GM23338 (cell line): ENCODE measurements around the gene MICAL3. TPM values are rescaled to one million over a fixed set of nuclear protein-coding genes. Genes with fewer than 3 reads are reported as not detected.

Source experiments
- ATAC-seq: fragments of 200-7000 bp; cut with Tn5 transposase; 3 replicates; pipeline ENCODE4 v1.9.1; 2020
- DNase-seq: peaks from one replicate; pipeline ENCODE4 v3.0.0-alpha.2; 2015; ENCODE audit warnings: low spot score
- H2AFZ ChIP-seq: fragments of 200-600 bp; sonication (generic); 2 replicates; pipeline ENCODE4 v1.8.0; 2016; ENCODE audit warnings: antibody characterized with exemption, mild to moderate bottlenecking, moderate library complexity
- H3F3A ChIP-seq: fragments of 200-600 bp; sonication (generic); replicated peaks from 2 replicates; pipeline ENCODE4 v1.8.0; 2017; ENCODE audit warnings: antibody characterized with exemption, mixed run types, low read depth
- H3K27ac ChIP-seq: fragments of 200-600 bp; sonication (generic); 2 replicates; pipeline ENCODE4 v1.6.1; 2016; ENCODE audit warnings: low read depth
- H3K27me3 ChIP-seq: fragments of 200-600 bp; sonication (generic); 2 replicates; pipeline ENCODE4 v1.8.0; 2016; ENCODE audit warnings: mild to moderate bottlenecking, mixed run types, moderate library complexity; ENCODE audit not compliant: insufficient read depth
- H3K36me3 ChIP-seq: fragments of 200-600 bp; sonication (generic); 2 replicates; pipeline ENCODE4 v1.8.0; 2016; ENCODE audit warnings: mild to moderate bottlenecking; ENCODE audit not compliant: insufficient read depth
- H3K4me1 ChIP-seq: fragments of 200-600 bp; sonication (generic); 2 replicates; pipeline ENCODE4 v1.8.0; 2016; ENCODE audit warnings: mild to moderate bottlenecking, moderate library complexity; ENCODE audit not compliant: insufficient read depth
- H3K4me2 ChIP-seq: fragments of 200-600 bp; sonication (generic); 2 replicates; pipeline ENCODE4 v1.7.1; 2017; ENCODE audit warnings: mixed run types
- H3K4me3 ChIP-seq: fragments of 200-600 bp; sonication (generic); 2 replicates; pipeline ENCODE4 v1.6.1; 2016; ENCODE audit warnings: mixed run types
- H3K79me2 ChIP-seq: fragments of 200-600 bp; sonication (generic); replicated peaks from 2 replicates; pipeline ENCODE4 v1.8.0; 2017; ENCODE audit warnings: mild to moderate bottlenecking; ENCODE audit not compliant: insufficient read depth
- H3K9me2 ChIP-seq: fragments of 200-600 bp; sonication (generic); 2 replicates; pipeline ENCODE4 v1.8.0; 2017; ENCODE audit not compliant: insufficient read depth
- H4K20me1 ChIP-seq: fragments of 200-600 bp; sonication (generic); replicated peaks from 2 replicates; pipeline ENCODE4 v1.8.0; 2017; ENCODE audit warnings: mild to moderate bottlenecking; ENCODE audit not compliant: insufficient read depth
- H3K27ac Mint-ChIP-seq: 2 replicates; pipeline ENCODE4 v1.8.0; 2020; ENCODE audit warnings: inconsistent platforms, mild to moderate bottlenecking, moderate library complexity, mixed read lengths
- H3K27me3 Mint-ChIP-seq: 3 replicates; pipeline ENCODE4 v1.8.0; 2022; ENCODE audit warnings: low read depth, mild to moderate bottlenecking, moderate library complexity, mixed read lengths, inconsistent platforms; ENCODE audit not compliant: insufficient read depth, poor library complexity
- H3K36me3 Mint-ChIP-seq: 3 replicates; pipeline ENCODE4 v1.8.0; 2021; ENCODE audit warnings: low read depth, mild to moderate bottlenecking, inconsistent platforms, moderate library complexity, mixed read lengths
- H3K4me1 Mint-ChIP-seq: 3 replicates; pipeline ENCODE4 v1.8.0; 2020; ENCODE audit warnings: mild to moderate bottlenecking, inconsistent platforms, mixed read lengths
- H3K4me3 Mint-ChIP-seq: 3 replicates; pipeline ENCODE4 v1.8.0; 2021; ENCODE audit warnings: moderate library complexity, mild to moderate bottlenecking, inconsistent platforms, mixed read lengths
- H3K9me3 Mint-ChIP-seq: 3 replicates; pipeline ENCODE4 v1.8.0; 2020; ENCODE audit warnings: moderate library complexity, mild to moderate bottlenecking, inconsistent platforms, mixed read lengths
- CTCF ChIP-seq, 2 experiments: fragments of 200-600 bp in 1 of 2; sonication (generic) in 1 of 2; conservative IDR thresholded peaks; 2 replicates each; pipeline versions ENCODE4 v1.5.1 to v1.6.1; 2016 to 2017; ENCODE audit warnings: antibody characterized with exemption in 2 of 2, low read depth in 2 of 2, mild to moderate bottlenecking in 2 of 2, moderate library complexity in 1 of 2
- EZH2 ChIP-seq: fragments of 200-600 bp; sonication (generic); IDR thresholded peaks from one replicate; pipeline ENCODE4 v1.8.0; 2017; ENCODE audit warnings: antibody characterized with exemption, mild to moderate bottlenecking, low read depth; ENCODE audit not compliant: unreplicated experiment
- EZH2phosphoT487 ChIP-seq: fragments of 200-600 bp; sonication (generic); IDR thresholded peaks from one replicate; pipeline ENCODE4 v1.8.1; 2018; ENCODE audit warnings: antibody characterized with exemption; ENCODE audit not compliant: unreplicated experiment
- JUNB ChIP-seq: IDR thresholded peaks from one replicate; pipeline ENCODE4 v1.6.1; 2016; ENCODE audit warnings: antibody characterized with exemption; ENCODE audit not compliant: unreplicated experiment
- STAT1 ChIP-seq: IDR thresholded peaks from one replicate; pipeline ENCODE4 v1.6.1; 2016; ENCODE audit warnings: antibody characterized with exemption; ENCODE audit not compliant: unreplicated experiment
- ZNF114 ChIP-seq: fragments of 250-450 bp; sonication (Bioruptor Pico); IDR thresholded peaks from 2 replicates; pipeline ENCODE4 v1.5.0; 2020; ENCODE audit warnings: mild to moderate bottlenecking, moderate library complexity
- ZNF462 ChIP-seq: fragments of 250-450 bp; sonication (Bioruptor Pico); IDR thresholded peaks from 2 replicates; pipeline ENCODE4 v1.5.0; 2020; ENCODE audit warnings: mild to moderate bottlenecking, moderate library complexity
- polyA plus RNA-seq: library from polyadenylated mRNA; unstranded; fragments of >200 nt; fragmentation: Nextera tagmentation; extraction: Ambion mirVana; gene quantifications from 2 replicates; pipeline ENCODE4 v1.2.1, GENCODE V29; 2016
- total RNA-seq: library from RNA; depleted of rRNA; stranded (reverse); fragments of >200 nt; shearing (Covaris generic); gene quantifications from 2 replicates; pipeline ENCODE4 v1.2.3, GENCODE V29; 2014

MICAL3 gene
- total and polyA plus RNA-seq, 2 experiments from 2014 or later, result 10.1 to 33.9 TPM

GRCh38 chr22:18045794-18046193 lies 21.4 kb upstream of the MICAL3 start (continued):
- TF ChIP-seq ZNF462 (no peak), JUNB (no peak), ZNF114 (no peak)

- no peaks in the 10 kb centered on the region for H3K79me2 ChIP-seq
- H3K27ac ChIP-seq, result no peak overlapping the region
- no peaks in the 10 kb centered on the region for H4K20me1 ChIP-seq
- H3K4me3 Mint-ChIP-seq, result no peak overlapping the region
- peaks cover 9% of the 10 kb centered on the region; the same call in 2 of the 3 replicates for H3K9me3 Mint-ChIP-seq
- no peaks in the 10 kb centered on the region for H3K4me1 ChIP-seq
- no peaks in the 10 kb centered on the region for H3K36me3 ChIP-seq
- no peaks in the 10 kb centered on the region for H3K9me2 ChIP-seq
- no peak overlapping the region for H2AFZ ChIP-seq
- H3K36me3 Mint-ChIP-seq, result no peaks in the 10 kb centered on the region
- no peaks in the 10 kb centered on the region for H3F3A ChIP-seq
- DNase-seq (no peak), ATAC-seq (no peak)
- H3K4me1 Mint-ChIP-seq, result no peaks in the 10 kb centered on the region
- no peak overlapping the region for H3K4me3 ChIP-seq
- H3K27me3 Mint-ChIP-seq, result peaks cover 5% of the 10 kb centered on the region
- no peak overlapping the region for H3K27ac Mint-ChIP-seq
- H3K27me3 ChIP-seq, result no peaks in the 10 kb centered on the region
- H3K4me2 ChIP-seq, result no peak overlapping the region
- TF ChIP-seq EZH2 (no peak), STAT1 (no peak), EZH2phosphoT487 (no peak), CTCF (conservative IDR thresholded peaks at IDR 0.05; ENCODE audit: low read depth in 2 of 2) (no peak), ZNF462 (no peak)
Observed at GRCh38 chr22:18044548-18045271, 20.3 kb upstream of the MICAL3 start.
